Measurements from ENCODE around the gene TDRD9. TPM values are rescaled to one million over a fixed set of nuclear protein-coding genes. Genes with fewer than 3 reads are reported as not detected.

The TDRD9 gene
- total and polyA plus RNA-seq, 2 donors from 2014 or later: 1.6 to 6.6 TPM

GRCh38 chr14:104040539-104040938 is 112.3 kb downstream of the TDRD9 start:
- FAIRE-seq: no peak
- no peaks in the 10 kb centered on the region for H3K4me1 ChIP-seq (ENCODE audit: control insufficient read depth in 2 of 3, insufficient read depth in 2 of 3, low read depth in 1 of 3, low read length in 3 of 3)
- intact Hi-C loops (cut with DNase I): no loop called here

GRCh38 chr14:104041430-104042104 is 113.3 kb downstream of the TDRD9 start:
- intact Hi-C loops (cut with DNase I): no loop called here
- TF ChIP-seq, protein P1, sequence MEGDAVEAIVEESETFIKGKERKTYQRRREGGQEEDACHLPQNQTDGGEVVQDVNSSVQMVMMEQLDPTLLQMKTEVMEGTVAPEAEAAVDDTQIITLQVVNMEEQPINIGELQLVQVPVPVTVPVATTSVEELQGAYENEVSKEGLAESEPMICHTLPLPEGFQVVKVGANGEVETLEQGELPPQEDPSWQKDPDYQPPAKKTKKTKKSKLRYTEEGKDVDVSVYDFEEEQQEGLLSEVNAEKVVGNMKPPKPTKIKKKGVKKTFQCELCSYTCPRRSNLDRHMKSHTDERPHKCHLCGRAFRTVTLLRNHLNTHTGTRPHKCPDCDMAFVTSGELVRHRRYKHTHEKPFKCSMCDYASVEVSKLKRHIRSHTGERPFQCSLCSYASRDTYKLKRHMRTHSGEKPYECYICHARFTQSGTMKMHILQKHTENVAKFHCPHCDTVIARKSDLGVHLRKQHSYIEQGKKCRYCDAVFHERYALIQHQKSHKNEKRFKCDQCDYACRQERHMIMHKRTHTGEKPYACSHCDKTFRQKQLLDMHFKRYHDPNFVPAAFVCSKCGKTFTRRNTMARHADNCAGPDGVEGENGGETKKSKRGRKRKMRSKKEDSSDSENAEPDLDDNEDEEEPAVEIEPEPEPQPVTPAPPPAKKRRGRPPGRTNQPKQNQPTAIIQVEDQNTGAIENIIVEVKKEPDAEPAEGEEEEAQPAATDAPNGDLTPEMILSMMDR (IDR thresholded peaks at IDR 0.05; ENCODE audit: borderline replicate concordance, extremely low read depth, insufficient read depth): no peak
- H3K27ac ChIP-seq (ENCODE audit: low read depth in 2 of 2, low read length in 2 of 2): no peak overlapping the region
- H3K4me1 ChIP-seq (ENCODE audit: control insufficient read depth in 2 of 3, insufficient read depth in 2 of 3, low read depth in 1 of 3, low read length in 3 of 3): no peaks in the 10 kb centered on the region
- no peak overlapping the region for H3K4me3 ChIP-seq (ENCODE audit: low read length in 3 of 3)
- H3K9me3 ChIP-seq (ENCODE audit: control insufficient read depth in 2 of 3, insufficient read depth in 1 of 3, low read length in 3 of 3): no peaks in the 10 kb centered on the region
- H3K27me3 ChIP-seq (ENCODE audit: control insufficient read depth, insufficient read depth, low read length): no peaks in the 10 kb centered on the region
- H3K36me3 ChIP-seq (ENCODE audit: control insufficient read depth in 2 of 3, insufficient read depth in 3 of 3, low read length in 3 of 3): no peaks in the 10 kb centered on the region
- no peak for FAIRE-seq
- H3K9ac ChIP-seq (ENCODE audit: low read length in 3 of 3): no peak overlapping the region
- DNase-seq: no peak

More at GRCh38 chr14:104040539-104040938, 112.3 kb downstream of the TDRD9 start:
- H3K27ac ChIP-seq (ENCODE audit: low read depth in 2 of 2, low read length in 2 of 2): no peak overlapping the region
- no peak overlapping the region for H3K4me3 ChIP-seq (ENCODE audit: low read length in 3 of 3)
- H3K9ac ChIP-seq (ENCODE audit: low read length in 3 of 3): no peak overlapping the region
- no peak for DNase-seq
- no peaks in the 10 kb centered on the region for H3K27me3 ChIP-seq (ENCODE audit: control insufficient read depth, insufficient read depth, low read length)
- no peaks in the 10 kb centered on the region for H3K9me3 ChIP-seq (ENCODE audit: control insufficient read depth in 2 of 3, insufficient read depth in 1 of 3, low read length in 3 of 3)
- H3K36me3 ChIP-seq (ENCODE audit: control insufficient read depth in 2 of 3, insufficient read depth in 3 of 3, low read length in 3 of 3): no peaks in the 10 kb centered on the region
- TF ChIP-seq, protein P1 (IDR thresholded peaks at IDR 0.05; ENCODE audit: borderline replicate concordance, extremely low read depth, insufficient read depth): no peak

DNA sequence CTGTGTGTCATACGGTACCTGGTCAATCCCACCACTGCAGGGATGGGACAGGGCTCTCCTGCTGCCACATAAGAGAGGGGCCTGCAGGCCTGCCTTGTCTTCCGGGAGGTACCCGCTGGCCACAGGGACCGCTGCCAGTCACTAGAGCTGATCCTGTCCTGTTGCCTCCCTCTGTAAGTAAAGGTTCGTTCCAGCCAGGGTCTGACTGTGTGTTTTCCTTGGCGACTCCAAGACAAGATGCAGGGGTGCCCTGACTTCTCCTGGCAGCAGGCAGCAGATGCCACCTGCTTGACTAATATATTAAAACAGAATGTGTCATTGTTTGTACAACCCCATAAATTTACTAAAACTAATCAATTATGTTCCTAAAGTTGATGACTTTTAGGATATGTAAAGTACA is 115.8 kb downstream of the TDRD9 start:
- TF ChIP-seq, protein P1 (IDR thresholded peaks at IDR 0.05; ENCODE audit: borderline replicate concordance, extremely low read depth, insufficient read depth): no peak
- Histone ChIP-seq H3K9ac (ENCODE audit: low read length in 3 of 3) (no peak overlapping the region), H3K27me3 (ENCODE audit: control insufficient read depth, insufficient read depth, low read length) (no peaks in the 10 kb centered on the region), H3K4me1 (ENCODE audit: control insufficient read depth in 2 of 3, insufficient read depth in 2 of 3, low read depth in 1 of 3, low read length in 3 of 3) (no peaks in the 10 kb centered on the region), H3K9me3 (ENCODE audit: control insufficient read depth in 2 of 3, insufficient read depth in 1 of 3, low read length in 3 of 3) (no peaks in the 10 kb centered on the region), H3K4me3 (ENCODE audit: low read length in 3 of 3) (no peak overlapping the region), H3K36me3 (ENCODE audit: control insufficient read depth in 2 of 3, insufficient read depth in 3 of 3, low read length in 3 of 3) (no peaks in the 10 kb centered on the region), H3K27ac (ENCODE audit: low read depth in 2 of 2, low read length in 2 of 2) (no peak overlapping the region)
- DNase-seq: no peak
- intact Hi-C loops (cut with DNase I): no loop called here
- no peak for FAIRE-seq

DNA sequence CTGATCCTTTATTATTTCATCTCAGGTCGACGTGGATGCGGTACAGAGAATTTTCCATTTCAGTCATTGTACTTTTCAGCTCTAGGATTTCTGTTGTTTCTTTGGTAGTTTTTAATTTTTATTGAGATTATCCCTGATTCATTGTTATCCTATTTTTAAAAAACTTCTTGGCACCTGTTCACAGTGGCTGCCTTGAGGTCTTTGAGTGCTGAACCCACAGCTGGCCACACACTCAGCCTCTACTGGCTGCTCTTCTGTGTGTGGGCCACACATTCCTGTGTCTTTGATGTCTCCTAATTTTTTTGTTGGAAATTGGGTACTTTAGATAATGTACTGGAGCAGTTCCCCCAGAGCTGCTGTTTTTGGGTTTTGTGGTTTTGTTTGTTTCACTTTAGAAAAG is 119.5 kb downstream of the TDRD9 start:
- no peak overlapping the region for H3K9ac ChIP-seq (ENCODE audit: low read length in 3 of 3)
- intact Hi-C loops (cut with DNase I): no loop called here
- no peak overlapping the region for H3K27ac ChIP-seq (ENCODE audit: low read depth in 2 of 2, low read length in 2 of 2)
- no peak for FAIRE-seq
- TF ChIP-seq, protein P1 (IDR thresholded peaks at IDR 0.05; ENCODE audit: borderline replicate concordance, extremely low read depth, insufficient read depth): no peak
- no peaks in the 10 kb centered on the region for H3K36me3 ChIP-seq (ENCODE audit: control insufficient read depth in 2 of 3, insufficient read depth in 3 of 3, low read length in 3 of 3)
- H3K27me3 ChIP-seq (ENCODE audit: control insufficient read depth, insufficient read depth, low read length): no peaks in the 10 kb centered on the region
- no peak overlapping the region for H3K4me3 ChIP-seq (ENCODE audit: low read length in 3 of 3)
- no peaks in the 10 kb centered on the region for H3K9me3 ChIP-seq (ENCODE audit: control insufficient read depth in 2 of 3, insufficient read depth in 1 of 3, low read length in 3 of 3)
- no peak for DNase-seq
- H3K4me1 ChIP-seq (ENCODE audit: control insufficient read depth in 2 of 3, insufficient read depth in 2 of 3, low read depth in 1 of 3, low read length in 3 of 3): no peaks in the 10 kb centered on the region
